NCI-H2196 treated with DMSO at 0.1 percent for 48 hours (cell line): ENCODE measurements around the gene C17orf58.
A peak's percentile ranks its signal among the peaks of the same experiment; 100 is the strongest.
"Not testable (repeated sequence)": the region's sequence is repeated elsewhere in the genome, so short reads cannot be mapped to it uniquely, and the experiment has no call there.

Experiments used
- DNase-seq: peaks from one replicate; lab custom pipeline; 2025; ENCODE audit not compliant: unreplicated experiment; lab: John Stamatoyannopoulos, UW

The C17orf58 gene

DNA sequence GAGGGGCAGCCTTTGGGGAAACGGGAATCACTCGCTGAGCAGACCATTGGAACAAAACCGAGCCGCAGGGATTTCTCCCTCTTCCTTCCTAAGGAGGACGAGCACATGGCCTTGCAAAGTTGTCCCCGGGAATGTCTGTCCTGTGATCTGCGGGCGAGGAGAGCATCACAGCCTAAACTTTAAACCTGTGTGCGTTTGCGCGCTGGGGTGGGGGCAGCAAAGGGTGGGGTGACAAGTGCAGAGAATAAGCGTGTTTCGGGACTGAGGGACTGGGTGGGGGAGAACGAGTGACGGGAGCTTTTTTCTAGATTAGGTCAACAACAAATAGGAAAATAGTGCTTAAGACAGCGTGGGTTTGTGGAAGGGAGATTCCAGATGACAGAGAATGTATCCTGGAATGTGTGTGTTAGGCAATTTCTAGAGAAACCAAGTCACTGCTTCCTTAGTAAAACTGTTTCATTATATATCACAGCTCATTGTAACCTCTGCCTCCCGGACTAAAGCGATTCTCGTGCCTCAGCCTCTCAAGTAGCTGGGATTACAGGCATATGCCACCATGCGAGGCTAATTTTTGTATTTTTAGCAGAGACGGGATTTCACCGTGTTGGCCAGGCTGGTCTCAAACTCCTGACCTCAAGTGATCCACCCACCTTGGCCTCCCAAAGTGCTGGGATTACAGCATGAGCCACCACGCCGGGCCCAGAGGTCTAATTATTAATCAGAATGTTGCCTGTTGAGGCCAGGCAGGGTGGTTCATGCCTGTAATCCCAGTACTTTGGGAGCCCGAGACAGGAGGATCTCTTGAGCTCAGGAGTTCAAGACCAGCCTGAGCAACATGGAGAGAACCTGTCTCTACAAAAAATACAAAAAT, at the start of gene C17orf58:
Gene C17orf58, minus strand, starts transcription at position 169 of the 871 bp plus-strand sequence. CDS start 271 bp downstream, outside the sequence.
- not testable (repeated sequence) for DNase-seq

DNA sequence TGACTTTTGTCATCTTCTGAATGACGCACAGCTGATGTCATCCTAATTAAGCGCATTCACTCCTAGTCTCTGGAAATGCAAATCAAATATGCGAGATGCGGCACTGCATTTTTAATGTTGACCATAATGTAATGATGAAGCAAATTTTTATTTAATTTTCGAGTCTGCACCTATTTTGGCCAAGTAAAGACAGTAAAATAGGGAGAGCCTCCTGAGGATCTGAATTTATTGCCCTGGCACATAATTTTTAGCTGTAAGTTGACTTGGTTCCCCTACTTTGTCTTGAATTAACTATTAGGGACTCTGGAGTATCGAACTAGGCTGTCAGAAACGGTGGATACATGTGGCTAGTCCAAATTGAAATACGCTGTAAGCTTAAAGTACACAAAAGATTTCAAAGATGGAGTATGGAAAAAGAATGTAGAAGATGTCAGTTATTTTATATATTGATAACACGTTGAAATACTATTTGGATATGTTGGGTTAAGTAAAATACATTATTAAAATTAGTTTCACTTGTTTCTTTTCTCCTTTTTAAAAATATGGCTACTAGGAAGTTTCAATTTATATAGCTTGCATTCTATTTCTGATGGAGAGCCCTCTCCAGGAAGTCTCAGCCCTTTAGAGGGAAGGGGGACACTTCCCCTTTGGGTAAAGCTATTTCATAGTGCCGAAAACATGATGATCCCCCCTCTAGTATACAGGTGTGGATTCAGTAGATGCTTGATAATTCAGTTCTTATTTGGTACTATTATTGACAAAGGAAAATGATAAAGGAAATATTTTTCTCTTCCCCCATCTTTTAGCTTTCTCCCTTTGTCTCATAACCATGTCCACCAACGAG, 40.3 kb upstream of the C17orf58 start:
- DNase-seq = no peak

DNA sequence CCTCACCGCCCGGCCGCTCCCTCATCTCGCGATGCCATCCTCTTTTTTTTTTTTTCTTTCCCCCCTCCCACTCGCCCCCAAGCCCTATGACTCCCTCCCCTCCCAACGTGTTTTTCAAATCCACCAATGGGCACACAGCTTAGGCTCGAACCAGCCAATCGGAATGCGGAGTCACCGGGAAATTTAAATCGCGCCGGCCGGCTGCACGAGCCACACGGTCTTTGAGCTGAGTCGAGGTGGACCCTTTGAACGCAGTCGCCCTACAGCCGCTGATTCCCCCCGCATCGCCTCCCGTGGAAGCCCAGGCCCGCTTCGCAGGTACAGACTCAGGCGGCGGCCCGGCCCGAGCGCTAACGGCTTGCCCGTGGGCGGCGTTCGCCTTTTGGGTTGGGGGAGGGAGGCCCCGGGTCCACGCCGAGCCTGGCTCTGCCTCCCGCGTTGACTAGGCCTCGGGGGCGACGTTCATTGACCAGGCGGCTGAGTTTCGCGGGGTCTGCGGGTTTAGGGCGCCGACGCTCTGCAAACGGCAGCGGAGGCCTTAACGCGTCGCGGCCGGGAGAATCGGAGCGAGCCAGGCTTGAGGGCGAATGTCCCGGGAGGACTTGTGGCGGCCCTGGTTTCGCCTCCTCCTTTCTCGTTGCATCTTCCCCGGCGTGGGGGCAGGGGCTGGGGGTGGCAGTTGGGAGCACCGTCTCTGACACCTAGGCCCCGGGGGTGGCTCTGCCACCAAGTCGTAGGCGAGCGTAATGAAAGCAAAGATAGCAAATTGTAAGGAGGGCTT, 39.4 kb upstream of the C17orf58 start, which contains the start of gene KPNA2:
Gene KPNA2, plus strand, starts transcription at position 213 of the 781 bp plus-strand sequence. CDS start 1,398 bp downstream, outside the sequence.
- peak; percentile 96 for DNase-seq

DNA sequence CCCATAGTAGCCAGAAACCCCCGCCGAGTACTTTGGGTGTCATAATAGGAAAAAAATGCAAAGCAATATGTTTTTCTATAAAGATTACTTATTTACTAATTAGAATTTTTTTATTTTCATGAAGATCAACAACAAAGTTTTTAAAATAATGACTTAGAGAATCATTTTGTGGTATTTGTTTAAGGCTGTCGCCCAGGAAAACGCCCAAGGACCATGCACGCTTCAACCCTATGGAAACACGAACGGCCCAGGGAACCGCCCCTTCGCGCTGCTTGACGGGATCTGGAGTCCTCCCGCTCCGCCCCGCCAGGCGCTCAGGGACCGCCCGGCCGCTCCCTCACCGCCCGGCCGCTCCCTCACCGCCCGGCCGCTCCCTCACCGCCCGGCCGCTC, 38.9 kb upstream of the C17orf58 start:
- peak; percentile 96 for DNase-seq

DNA sequence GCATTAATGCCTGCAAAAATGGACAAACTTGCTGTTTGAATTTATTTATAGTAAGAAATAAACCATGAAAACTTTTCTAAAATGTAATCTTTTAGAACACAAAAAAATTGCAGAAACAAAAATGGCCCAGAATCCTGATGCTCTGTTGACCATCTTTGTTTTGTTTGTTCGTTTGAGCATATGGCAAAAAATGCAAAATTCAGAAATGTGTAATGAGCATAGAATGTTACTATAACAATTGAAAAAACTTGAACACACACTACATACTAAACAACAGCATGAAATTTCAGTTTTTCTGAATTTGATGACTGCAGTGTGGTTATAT, 38.1 kb upstream of the C17orf58 start:
- no peak for DNase-seq

DNA sequence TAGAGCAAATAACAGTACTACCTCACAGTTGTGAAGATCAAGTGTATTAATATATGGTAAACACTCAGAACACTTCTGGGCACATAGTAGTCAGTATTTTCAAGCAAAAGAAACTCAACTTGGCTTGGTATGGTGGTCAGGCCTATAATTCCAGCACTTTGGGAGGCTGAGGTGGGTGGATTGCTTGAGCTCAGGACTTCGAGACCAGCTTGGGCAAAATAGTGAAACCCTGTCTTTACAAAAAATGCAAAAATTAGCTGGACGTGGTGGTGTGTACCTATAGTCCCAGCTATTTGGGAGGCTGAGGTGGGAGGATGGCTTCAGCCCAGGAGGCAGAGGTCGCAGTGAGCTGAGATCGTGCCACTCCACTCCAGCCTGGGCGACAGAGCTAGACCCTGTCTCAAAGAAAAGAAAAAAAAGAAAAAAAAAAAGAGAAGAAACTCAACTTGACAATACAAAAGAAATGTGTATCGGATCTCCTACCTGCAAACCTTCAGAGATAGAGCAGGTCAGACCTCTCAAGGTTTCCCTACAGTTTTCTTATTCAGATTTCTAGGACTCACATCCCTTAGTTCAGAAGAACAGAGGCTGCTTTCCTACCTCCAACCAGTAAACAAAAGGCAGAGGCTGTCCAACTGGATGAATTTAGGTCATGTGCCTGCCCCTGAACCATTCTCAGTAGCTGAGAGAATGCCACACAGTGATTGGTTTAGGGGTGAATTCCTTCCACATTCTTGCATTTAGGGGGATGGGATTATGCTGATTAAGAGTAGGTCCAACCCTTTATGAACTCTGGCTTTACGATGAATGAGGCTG, 37.6 kb upstream of the C17orf58 start:
- peak; percentile 10 for DNase-seq

DNA sequence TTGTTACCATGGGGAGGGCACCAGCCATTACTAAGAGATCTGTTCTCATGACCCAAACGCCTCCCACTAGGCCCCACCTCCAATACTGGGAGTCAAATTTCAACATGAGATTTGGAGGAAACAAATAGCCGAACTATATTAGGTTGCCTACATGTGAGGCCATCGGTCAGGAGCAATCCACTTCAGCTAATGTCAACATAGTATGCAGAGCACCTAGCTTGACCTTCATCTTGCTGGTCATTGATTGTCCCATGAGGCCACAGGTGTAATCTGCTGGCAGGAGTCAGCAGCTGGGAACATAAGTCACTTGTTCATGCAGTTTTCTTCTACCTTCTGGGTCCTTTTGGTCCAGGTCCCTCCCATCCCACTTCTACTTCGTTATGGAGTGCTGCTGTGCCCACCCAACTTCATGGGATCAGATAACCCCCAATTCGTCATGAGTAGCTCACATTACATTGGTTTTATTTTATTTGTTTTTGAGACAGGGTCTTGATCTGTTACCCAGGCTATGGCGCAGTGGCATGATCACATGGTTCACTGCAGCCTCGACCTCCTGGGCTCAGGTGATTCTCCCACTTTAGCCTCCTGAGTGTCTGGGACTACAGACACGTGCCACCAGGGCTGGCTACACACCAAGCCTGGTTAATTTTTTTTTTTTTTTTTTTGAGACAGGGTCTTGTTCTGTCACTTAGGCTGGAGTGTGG, 33.4 kb upstream of the C17orf58 start:
- DNase-seq = peak; percentile 91

DNA sequence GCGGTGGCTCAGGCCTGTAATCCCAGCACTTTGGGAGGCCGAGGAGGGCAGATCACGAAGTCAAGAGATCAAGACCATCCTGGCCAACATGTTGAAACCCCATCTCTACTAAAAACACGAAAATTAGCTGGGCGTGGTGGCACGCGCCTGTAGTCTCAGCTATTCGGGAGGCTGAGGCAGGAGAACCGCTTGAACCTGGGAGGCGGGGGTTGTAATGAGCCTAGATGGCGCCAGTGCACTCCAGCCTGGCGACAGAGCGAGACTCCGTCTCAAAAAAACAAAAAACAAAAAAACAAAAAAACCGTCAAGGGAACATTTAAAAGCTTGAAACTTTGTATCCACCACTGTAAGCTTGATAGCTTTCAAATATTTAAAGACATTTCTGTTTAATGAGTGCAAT, 26.3 kb upstream of the C17orf58 start:
- not testable (repeated sequence) for DNase-seq

DNA sequence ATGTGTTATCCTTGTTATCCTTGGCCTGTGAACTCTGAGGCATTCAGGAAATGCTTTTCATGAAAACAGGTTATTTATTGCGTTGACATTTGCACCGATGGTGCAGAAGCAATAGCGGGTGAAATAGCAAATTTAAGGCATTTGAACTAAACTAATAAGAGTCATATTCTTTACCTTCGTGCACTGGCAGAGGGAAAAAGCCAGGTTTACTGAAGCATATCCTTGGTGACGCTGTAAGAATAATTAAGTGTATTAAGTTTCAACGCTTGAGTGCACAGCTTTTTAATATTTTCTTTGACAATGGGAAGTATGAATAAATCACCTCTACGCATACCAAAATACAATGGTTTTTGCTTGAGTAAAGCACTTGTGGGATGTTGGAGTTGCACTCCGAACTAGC, 25.7 kb upstream of the C17orf58 start:
- no peak for DNase-seq

DNA sequence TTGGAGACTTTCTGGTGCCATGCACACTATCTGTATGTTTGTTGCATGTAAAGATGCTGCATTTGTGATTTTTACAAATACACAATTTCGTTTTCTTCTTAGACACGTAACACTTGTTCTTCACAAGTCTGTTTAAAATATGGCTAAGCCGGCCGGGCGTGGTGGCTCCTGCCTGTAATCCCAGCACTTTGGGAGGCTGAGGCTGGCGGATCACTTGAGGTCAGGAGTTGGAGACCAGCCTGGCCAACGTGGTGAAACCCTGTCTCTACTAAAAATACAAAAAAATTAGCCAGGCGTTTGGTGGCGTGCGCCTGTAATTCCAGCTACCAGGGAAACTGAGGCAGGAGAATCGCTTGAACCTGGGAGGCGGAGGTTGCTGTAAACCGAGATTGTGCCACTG, 24.5 kb upstream of the C17orf58 start:
- not testable (repeated sequence) for DNase-seq

DNA sequence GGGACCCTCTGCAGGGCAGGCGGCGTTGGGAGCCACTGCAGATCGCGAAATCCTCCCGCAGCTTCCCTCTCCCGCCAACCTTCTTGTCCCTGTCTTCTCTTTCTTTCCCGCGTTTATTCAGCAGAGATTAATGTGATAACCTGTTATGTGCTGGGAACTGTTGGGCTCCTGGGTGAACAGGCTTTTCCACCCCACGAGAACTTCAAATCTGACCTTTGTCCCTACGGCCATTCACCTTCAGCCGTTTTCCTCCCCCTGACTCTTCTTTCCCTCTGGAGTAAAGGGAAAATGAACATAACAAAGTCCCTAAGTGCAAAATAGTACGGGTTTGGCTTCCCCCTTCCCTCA, 24.1 kb upstream of the C17orf58 start:
- peak; percentile 36 for DNase-seq

DNA sequence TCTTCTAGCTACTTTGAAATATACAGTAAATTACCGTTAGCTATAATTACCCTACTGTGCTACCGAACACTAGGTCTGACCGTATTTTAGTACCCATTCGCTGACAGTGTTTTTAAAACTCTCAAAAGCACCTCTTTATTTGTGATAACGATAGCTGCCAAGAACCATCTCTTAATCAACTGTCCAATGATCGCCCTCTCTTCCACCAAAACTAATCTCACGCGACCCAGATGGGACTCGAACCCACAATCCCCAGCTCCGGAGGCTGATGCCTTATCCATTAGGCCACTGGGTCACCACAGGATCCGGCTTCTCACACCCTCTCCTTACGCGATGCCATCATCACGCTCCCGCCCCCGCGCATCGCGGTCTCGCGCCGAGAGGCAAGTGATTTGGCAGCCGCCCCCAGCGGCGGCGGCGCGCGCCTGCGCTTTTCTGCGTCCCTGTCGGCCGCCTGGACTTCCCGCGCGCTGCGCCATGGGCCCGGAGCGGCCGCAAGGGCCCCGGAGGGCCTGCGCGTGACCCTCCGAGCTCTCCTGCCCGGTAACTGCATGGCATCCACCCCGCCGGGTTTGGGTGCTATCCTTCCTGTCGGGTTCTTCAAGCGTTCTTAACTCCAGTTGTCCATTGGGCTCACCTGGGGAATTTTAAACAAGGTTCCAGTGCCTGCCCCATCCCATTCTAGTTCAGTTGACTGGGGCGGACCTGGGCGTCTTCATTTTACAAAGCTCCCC, 23.6 kb upstream of the C17orf58 start:
- peak; percentile 93 for DNase-seq

DNA sequence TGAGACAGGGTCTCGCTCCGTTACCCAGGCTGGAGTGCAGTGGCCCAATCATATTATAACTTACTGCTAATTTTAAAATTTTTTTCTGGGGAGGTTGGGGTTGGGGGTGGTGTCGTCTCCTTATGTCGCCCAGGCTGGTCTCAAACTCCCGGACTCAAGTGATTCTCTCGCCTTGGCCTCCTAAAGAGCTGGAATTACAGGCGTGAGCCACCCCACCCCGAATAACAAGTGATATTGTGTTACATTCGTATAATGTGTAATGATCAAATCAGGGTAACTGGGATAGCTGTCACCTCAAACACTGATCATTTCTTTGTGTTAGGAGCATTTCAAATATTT, 23.0 kb upstream of the C17orf58 start:
- DNase-seq = no peak

DNA sequence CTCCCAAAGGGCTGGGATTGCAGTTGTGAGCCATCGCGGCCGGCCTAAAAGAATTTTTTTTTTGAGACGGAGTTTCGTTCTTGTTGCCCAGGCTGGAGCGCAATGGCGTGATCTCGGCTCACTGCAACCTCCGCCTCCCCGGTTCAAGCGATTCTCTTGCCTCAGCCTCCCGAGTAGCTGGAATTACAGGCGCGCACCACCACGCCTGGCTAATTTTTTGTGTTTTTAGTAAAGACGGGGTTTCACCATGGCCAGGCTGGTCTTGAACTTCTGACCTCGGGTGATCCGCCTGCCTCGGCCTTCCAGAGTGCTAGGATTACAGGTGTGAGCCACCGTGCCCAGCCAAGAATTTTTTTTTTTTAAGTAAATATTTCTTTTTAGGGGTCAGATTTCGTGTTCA, 22.2 kb upstream of the C17orf58 start:
- DNase-seq = not testable (repeated sequence)

DNA sequence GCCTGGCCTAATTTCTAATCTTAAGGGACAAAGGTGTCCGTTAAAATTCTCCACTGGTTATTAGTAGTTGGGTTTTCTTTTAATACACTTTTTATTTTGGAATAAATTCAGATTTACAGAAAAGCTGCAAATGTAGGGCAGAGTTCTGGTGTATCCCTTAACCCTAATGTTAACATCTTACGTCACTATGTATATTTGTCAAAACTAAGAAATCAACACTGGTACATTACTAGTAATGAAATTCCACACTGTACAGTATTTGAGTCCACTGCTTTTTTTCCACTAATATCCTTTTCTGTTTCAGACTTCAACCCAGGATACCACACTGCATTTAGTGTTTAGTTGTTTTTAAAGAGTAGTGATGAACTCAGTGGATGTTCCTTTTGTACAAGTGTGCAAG, 20.6 kb upstream of the C17orf58 start:
- no peak for DNase-seq

DNA sequence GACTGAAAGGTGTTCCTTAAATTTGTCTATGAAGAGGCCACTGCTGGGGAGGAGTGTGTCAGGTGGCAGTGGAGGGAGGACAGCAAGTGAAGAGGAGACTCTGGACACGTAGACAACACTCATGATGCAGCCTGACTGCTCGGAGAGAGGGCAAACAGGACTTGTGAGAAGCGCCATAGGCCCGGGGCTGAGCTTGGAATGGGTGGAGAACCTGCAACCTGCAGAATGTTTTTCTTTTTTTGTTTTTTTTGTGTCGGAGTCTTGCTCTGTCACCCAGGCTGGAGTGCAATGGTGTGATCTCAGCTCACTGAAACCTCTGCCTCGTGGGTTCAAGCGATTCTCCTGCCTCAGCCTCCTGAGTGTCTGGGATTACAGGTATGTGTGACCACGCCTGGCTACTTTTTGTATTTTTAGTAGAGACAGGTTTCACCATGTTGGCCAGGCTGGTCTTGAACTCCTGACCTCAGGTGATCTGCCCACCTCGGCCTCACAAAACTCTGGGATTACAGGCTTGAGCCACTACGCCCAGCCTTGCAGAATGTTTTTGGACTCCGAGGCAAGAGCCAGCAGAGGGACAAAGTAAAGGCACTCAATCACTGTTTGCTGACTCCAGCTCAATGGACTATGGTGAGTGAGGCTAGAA, 18.9 kb upstream of the C17orf58 start:
- no peak for DNase-seq

DNA sequence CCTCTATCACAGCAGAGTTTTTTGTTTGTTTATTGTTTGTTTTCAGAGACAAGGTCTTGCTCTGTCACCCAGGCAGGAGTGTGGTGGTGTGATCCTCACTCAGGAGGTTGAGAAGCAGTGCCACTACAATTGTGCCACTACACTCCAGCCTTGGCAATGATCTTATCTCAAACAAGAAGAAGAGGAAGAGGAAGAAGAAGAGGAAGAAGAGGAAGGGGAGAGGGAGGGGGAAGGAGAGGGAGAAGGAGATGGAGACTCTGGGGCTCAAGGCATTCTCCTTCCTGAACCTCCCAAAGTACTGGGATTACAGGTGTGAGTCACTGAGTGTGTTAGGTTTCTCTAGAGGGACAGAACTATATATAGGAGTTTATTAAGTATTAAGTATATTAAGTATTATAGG, 17.1 kb upstream of the C17orf58 start:
- DNase-seq = no peak

DNA sequence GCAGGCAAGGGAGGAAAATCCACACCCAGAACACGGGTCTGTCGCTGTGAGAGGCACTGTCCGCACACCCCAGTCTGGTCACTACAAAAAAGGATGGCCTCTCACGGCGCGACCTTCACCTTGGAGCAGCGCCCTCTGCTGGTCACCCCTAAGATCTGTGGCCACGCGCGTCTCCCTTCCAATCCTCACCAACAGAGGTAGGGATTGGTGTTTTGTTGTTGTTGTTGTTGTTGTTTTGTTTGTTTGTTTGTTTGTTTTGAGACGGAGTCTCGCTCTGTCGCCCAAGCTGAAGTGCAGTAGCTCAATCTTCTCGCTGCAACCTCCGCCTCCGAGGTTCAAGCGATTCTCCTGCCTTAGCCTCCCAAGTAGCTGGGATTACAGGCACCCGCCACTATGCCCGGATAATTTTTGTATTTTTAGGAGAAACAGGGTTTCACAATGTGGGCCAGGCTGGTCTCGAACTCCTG, 15.0 kb upstream of the C17orf58 start:
- no peak for DNase-seq

DNA sequence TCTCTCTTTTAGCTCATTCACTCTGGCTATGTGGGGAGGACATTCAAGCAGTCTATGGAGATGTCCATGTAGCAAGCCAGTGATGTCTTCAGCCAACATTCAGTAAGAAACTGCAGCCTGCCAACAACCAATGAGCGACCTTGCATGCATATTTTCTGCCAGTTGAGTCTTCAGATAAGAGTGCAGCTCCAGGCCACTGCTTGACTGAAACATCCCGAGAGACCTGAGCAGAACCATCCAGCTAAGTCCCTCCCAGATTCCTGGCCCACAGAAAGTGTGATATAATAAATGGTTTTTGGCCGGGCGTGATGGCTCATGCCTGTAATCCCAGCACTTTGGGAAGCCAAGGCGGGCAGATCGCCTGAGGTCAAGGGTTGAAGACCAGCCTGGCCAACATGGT, 10.5 kb upstream of the C17orf58 start:
- DNase-seq = no peak
